Erythroblast (primary cell): ENCODE measurements around the gene HOXA6.

Experiments used
- GATA1 ChIP-seq: IDR thresholded peaks from 2 replicates; pipeline ENCODE4 v1.6.1; 2011; ENCODE audit warnings: low read depth, mild to moderate bottlenecking, control low read depth, low read length, moderate library complexity
- POLR2A ChIP-seq: IDR thresholded peaks from 2 replicates; pipeline ENCODE4 v1.6.1; 2011; ENCODE audit warnings: mild to moderate bottlenecking, low read length

DNA sequence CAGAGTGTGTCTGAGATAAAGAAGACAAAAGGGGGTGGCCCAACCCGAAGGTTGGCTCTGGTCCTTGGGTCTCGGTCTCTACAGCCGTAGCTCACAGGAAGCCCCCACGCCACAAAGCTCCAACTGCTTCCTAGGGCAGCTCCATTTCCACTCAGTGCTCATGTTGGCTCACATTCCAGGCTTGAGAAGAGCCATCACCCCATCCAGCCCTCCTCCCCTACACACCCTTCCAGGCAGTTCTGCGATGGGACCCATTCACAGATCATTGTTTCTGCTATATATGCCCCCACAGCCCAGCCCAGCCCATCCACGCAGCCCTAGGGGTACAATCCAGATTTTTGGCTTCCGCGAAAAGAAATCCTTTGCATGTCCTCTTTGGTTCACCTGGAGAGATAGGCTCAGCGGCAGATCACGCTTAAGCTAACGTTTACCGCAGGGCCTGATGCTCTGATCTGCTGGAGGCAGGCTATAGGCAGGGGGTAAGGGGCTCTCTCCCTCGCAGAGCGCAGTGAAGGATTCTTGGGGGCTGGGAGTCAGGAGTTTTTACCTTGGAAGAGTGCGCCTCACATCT is 43.7 kb upstream of the HOXA6 start:
- TF ChIP-seq POLR2A (no peak), GATA1 (no peak)
